ENCODE results near the gene BBIP1. TPM values are rescaled to one million over a fixed set of nuclear protein-coding genes. Genes with fewer than 3 reads are reported as not detected.

Gene BBIP1
- total and polyA plus RNA-seq, 10 of the 15 experiments (the other 5 are each of a cell fraction or from before 2014, with no cell fraction given), result 13.8 to 40.8 (median 31.3) TPM

GRCh38 chr10:110918643-110919348 is at the start of gene BBIP1 (continued):
- peak; percentile 94 for TF ChIP-seq GATAD2B (conservative IDR thresholded peaks at IDR 0.05; ENCODE audit: low read depth)
- TF ChIP-seq NKRF (conservative IDR thresholded peaks at IDR 0.05), result peak; percentile 93
- TF ChIP-seq, protein P1, sequence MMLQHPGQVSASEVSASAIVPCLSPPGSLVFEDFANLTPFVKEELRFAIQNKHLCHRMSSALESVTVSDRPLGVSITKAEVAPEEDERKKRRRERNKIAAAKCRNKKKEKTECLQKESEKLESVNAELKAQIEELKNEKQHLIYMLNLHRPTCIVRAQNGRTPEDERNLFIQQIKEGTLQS (IDR thresholded peaks at IDR 0.05; ENCODE audit: borderline replicate concordance, extremely low read depth, low read depth, low read length), result no peak
- peak; percentile 32; the same call in 1 of the 2 replicates for TF ChIP-seq MTA2 (IDR thresholded peaks at IDR 0.05; ENCODE audit: low read depth)
- peak; percentile 37 for TF ChIP-seq E4F1 (IDR thresholded peaks at IDR 0.05; ENCODE audit: borderline replicate concordance, partially characterized antibody)
- TF ChIP-seq POLR2AphosphoS2 (IDR thresholded peaks at IDR 0.05; ENCODE audit: low read depth, low read length), result no peak
- TF ChIP-seq HDAC6 (IDR thresholded peaks at IDR 0.05; ENCODE audit: unreplicated experiment), result no peak
- no peak; the same call in 1 of the 2 replicates for TF ChIP-seq HDGF (IDR thresholded peaks at IDR 0.05)
- TF ChIP-seq RAD51 (IDR thresholded peaks at IDR 0.05), result peak; percentile 29; the same call in 1 of the 2 replicates
- 0 out of 2 replicates have a peak, but pooled peaks have one; percentile 15 for TF ChIP-seq TBL1XR1 (IDR thresholded peaks at IDR 0.05; ENCODE audit: low read depth, low read length)
- TF ChIP-seq PRDM15 (CRISPR knock-in tag; IDR thresholded peaks at IDR 0.05), result no peak
- peak; percentile 82 for TF ChIP-seq DPF2 (IDR thresholded peaks at IDR 0.05)
- peak; percentile 85 for TF ChIP-seq CREM (IDR thresholded peaks at IDR 0.05; ENCODE audit: low read depth)
- TF ChIP-seq NFYB (IDR thresholded peaks at IDR 0.05; ENCODE audit: insufficient read depth, low read depth, low read length), result no peak
- no peak for TF ChIP-seq NR2C2 (IDR thresholded peaks at IDR 0.05; ENCODE audit: borderline replicate concordance, control insufficient read depth, insufficient read length, low read depth)
- 0 out of 2 replicates have a peak, but pooled peaks have one; percentile 32 for TF ChIP-seq IRF4 (IDR thresholded peaks at IDR 0.05; ENCODE audit: low read depth, low read length)
- TF ChIP-seq, protein P2, sequence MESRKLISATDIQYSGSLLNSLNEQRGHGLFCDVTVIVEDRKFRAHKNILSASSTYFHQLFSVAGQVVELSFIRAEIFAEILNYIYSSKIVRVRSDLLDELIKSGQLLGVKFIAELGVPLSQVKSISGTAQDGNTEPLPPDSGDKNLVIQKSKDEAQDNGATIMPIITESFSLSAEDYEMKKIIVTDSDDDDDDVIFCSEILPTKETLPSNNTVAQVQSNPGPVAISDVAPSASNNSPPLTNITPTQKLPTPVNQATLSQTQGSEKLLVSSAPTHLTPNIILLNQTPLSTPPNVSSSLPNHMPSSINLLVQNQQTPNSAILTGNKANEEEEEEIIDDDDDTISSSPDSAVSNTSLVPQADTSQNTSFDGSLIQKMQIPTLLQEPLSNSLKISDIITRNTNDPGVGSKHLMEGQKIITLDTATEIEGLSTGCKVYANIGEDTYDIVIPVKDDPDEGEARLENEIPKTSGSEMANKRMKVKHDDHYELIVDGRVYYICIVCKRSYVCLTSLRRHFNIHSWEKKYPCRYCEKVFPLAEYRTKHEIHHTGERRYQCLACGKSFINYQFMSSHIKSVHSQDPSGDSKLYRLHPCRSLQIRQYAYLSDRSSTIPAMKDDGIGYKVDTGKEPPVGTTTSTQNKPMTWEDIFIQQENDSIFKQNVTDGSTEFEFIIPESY (IDR thresholded peaks at IDR 0.05), result 0 out of 2 replicates have a peak, but pooled peaks have one; percentile 34
- peak; percentile 74 for TF ChIP-seq LARP7 (IDR thresholded peaks at IDR 0.05)
- TF ChIP-seq NFIC (IDR thresholded peaks at IDR 0.05; ENCODE audit: low read depth, low read length), result no peak

All from GM12878 (cell line).